ENCODE results near the gene AGPAT2.

GRCh38 chr9:136676297-136676794 is 10.9 kb downstream of the AGPAT2 start:
- TF ChIP-seq E2F4 (CRISPR knock-in tag; IDR thresholded peaks at IDR 0.05; ENCODE audit: borderline replicate concordance, low read depth) (no peak), MXD4 (CRISPR knock-in tag; IDR thresholded peaks at IDR 0.05; ENCODE audit: borderline replicate concordance) (no peak)

Data from WTC11 (cell line).